Activated T-cell treated with anti-CD3 and anti-CD28 coated beads, Interleukin-2, amount 50 U/mL, for 4 hours (primary cell): ENCODE measurements around the gene PEMT. TPM values are rescaled to one million over a fixed set of nuclear protein-coding genes. Genes with fewer than 3 reads are reported as not detected.

Experiments used
- ATAC-seq, 2 donors: fragments of 200-7000 bp; cut with Tn5 transposase; one replicate each; pipeline ENCODE4 v1.10.0; 2021
- DNase-seq: peaks from one replicate; pipeline ENCODE4 v3.0.0-alpha.2; 2020
- H3K27me3 Mint-ChIP-seq: one replicate; pipeline ENCODE4 v1.8.0; 2021; ENCODE audit warnings: low read depth, mixed read lengths
- H3K36me3 Mint-ChIP-seq: one replicate; pipeline ENCODE4 v1.8.0; 2022; ENCODE audit warnings: mixed read lengths; ENCODE audit not compliant: insufficient read depth
- H3K4me1 Mint-ChIP-seq: one replicate; pipeline ENCODE4 v1.8.0; 2021; ENCODE audit warnings: low read depth, mixed read lengths
- H3K4me3 Mint-ChIP-seq: one replicate; pipeline ENCODE4 v1.8.0; 2021; ENCODE audit warnings: mild to moderate bottlenecking, moderate library complexity, mixed read lengths
- H3K9me3 Mint-ChIP-seq: one replicate; pipeline ENCODE4 v1.8.0; 2021; ENCODE audit warnings: mixed read lengths
- total RNA-seq, 3 donors: library from RNA; stranded (reverse); gene quantifications; one replicate each; pipeline ENCODE4 v1.2.1, GENCODE V29; 2021

PEMT gene
- total RNA-seq, 3 donors from 2014 or later = 52.5 to 53.8 (median 53.0) TPM

GRCh38 chr17:17516941-17517720 is 74.4 kb downstream of the PEMT start:
- Mint-ChIP-seq H3K27me3 (no peaks in the 10 kb centered on the region), H3K9me3 (no peaks in the 10 kb centered on the region), H3K36me3 (no peaks in the 10 kb centered on the region), H3K4me3 (no peak overlapping the region), H3K4me1 (no peaks in the 10 kb centered on the region)
- DNase-seq (no peak), ATAC-seq (no peak)

GRCh38 chr17:17515934-17516930 is 75.3 kb downstream of the PEMT start:
- Mint-ChIP-seq H3K4me3 (no peak overlapping the region), H3K36me3 (no peaks in the 10 kb centered on the region), H3K9me3 (no peaks in the 10 kb centered on the region), H3K27me3 (no peaks in the 10 kb centered on the region), H3K4me1 (no peaks in the 10 kb centered on the region)
- ATAC-seq (no peak), DNase-seq (no peak)

GRCh38 chr17:17514993-17515933 is 76.2 kb downstream of the PEMT start:
- Mint-ChIP-seq H3K36me3 (no peaks in the 10 kb centered on the region), H3K4me3 (no peak overlapping the region), H3K27me3 (no peaks in the 10 kb centered on the region), H3K4me1 (no peaks in the 10 kb centered on the region), H3K9me3 (no peaks in the 10 kb centered on the region)
- no peak for DNase-seq
- no peak for ATAC-seq

- Mint-ChIP-seq H3K27me3 (no peaks in the 10 kb centered on the region), H3K4me1 (no peaks in the 10 kb centered on the region), H3K9me3 (no peaks in the 10 kb centered on the region), H3K36me3 (no peaks in the 10 kb centered on the region), H3K4me3 (no peak overlapping the region)
- no peak for ATAC-seq
- no peak for DNase-seq
Observed at GRCh38 chr17:17514361-17514992, 77.0 kb downstream of the PEMT start.

- Mint-ChIP-seq H3K36me3 (no peaks in the 10 kb centered on the region), H3K9me3 (no peaks in the 10 kb centered on the region), H3K4me3 (no peak overlapping the region), H3K27me3 (no peaks in the 10 kb centered on the region), H3K4me1 (no peaks in the 10 kb centered on the region)
- ATAC-seq = no peak
- no peak for DNase-seq
Observed at GRCh38 chr17:17513626-17514025, 77.9 kb downstream of the PEMT start.

GRCh38 chr17:17512866-17513265 is 78.6 kb downstream of the PEMT start:
- no peaks in the 10 kb centered on the region for H3K36me3 Mint-ChIP-seq
- H3K4me1 Mint-ChIP-seq = no peaks in the 10 kb centered on the region
- H3K4me3 Mint-ChIP-seq = no peak overlapping the region
- H3K27me3 Mint-ChIP-seq = no peaks in the 10 kb centered on the region
- no peak for ATAC-seq
- DNase-seq = no peak
- no peaks in the 10 kb centered on the region for H3K9me3 Mint-ChIP-seq

GRCh38 chr17:17511881-17512858 is 79.3 kb downstream of the PEMT start:
- H3K9me3 Mint-ChIP-seq = no peaks in the 10 kb centered on the region
- no peak for ATAC-seq
- H3K27me3 Mint-ChIP-seq = no peaks in the 10 kb centered on the region
- no peaks in the 10 kb centered on the region for H3K4me1 Mint-ChIP-seq
- DNase-seq = no peak
- no peak overlapping the region for H3K4me3 Mint-ChIP-seq
- no peaks in the 10 kb centered on the region for H3K36me3 Mint-ChIP-seq

- Mint-ChIP-seq H3K4me1 (no peaks in the 10 kb centered on the region), H3K27me3 (no peaks in the 10 kb centered on the region), H3K9me3 (no peaks in the 10 kb centered on the region), H3K4me3 (no peak overlapping the region), H3K36me3 (no peaks in the 10 kb centered on the region)
- DNase-seq (no peak), ATAC-seq (no peak)
Observed at GRCh38 chr17:17511293-17511741, 80.2 kb downstream of the PEMT start.

- H3K4me1 Mint-ChIP-seq = no peaks in the 10 kb centered on the region
- DNase-seq (no peak), ATAC-seq (no peak)
- no peaks in the 10 kb centered on the region for H3K27me3 Mint-ChIP-seq
- H3K36me3 Mint-ChIP-seq = no peaks in the 10 kb centered on the region
- H3K4me3 Mint-ChIP-seq = no peak overlapping the region
- H3K9me3 Mint-ChIP-seq = no peaks in the 10 kb centered on the region
Observed at GRCh38 chr17:17510456-17511292, 80.8 kb downstream of the PEMT start.

GRCh38 chr17:17509601-17510425 is 81.7 kb downstream of the PEMT start:
- Mint-ChIP-seq H3K27me3 (no peaks in the 10 kb centered on the region), H3K4me3 (no peak overlapping the region), H3K4me1 (no peaks in the 10 kb centered on the region), H3K9me3 (no peaks in the 10 kb centered on the region), H3K36me3 (no peaks in the 10 kb centered on the region)
- no peak for DNase-seq
- no peak for ATAC-seq
